ENCODE measurements around the gene B4GALT5. TPM values are rescaled to one million over a fixed set of nuclear protein-coding genes. Genes with fewer than 3 reads are reported as not detected.
"Not testable (repeated sequence)": the region's sequence is repeated elsewhere in the genome, so short reads cannot be mapped to it uniquely, and the experiment has no call there.

Gene B4GALT5
- total RNA-seq, 2 experiments from 2014 or later, result 9.8 to 18.8 TPM

DNA sequence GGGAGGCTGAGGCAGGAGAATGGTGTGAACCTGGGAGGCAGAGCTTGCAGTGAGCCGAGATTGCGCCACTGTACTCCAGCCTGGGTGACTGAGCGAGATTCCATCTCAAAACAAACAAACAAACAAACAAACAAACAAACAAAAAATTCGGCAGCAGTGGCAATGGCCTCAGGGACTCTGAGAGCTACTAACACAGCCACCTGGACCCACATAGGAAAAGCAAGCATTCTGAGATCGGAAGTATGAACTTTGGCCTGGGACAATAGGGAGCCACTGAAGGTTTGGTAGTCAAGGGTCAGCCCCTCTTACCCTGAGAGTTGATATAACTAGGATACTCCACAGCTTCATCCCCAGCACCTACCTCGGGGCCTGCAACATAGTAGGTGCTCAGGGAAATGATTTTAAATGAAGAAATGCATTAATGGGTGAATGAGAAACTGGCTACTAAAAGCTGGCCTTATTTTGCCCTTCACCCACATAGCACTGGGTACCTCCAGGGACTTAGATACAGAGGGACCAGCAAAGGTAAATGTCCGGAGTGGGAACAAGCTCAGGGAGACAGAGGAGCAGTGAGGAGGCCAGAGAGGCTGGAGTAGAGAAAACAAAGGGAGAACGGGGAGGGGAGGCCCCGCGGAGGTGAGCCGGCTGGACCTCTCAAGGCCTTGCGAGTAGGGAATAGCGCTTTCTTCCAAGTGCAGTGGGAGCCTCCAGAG, 99.2 kb downstream of the B4GALT5 start:
- H3K36me3 ChIP-seq (ENCODE audit: insufficient read depth, low read length), result no peaks in the 10 kb centered on the region
- H3K9me3 ChIP-seq (ENCODE audit: low read length), result no peaks in the 10 kb centered on the region
- intact Hi-C loops (cut with micrococcal nuclease; ENCODE audit: unreplicated experiment), result loop anchor here (5.0 kb wide), 1 partner anchor 188 kb away; no protein-coding TSS in a partner anchor
- H3K4me3 ChIP-seq (ENCODE audit: low read depth, low read length, poor library complexity, severe bottlenecking), result no peak overlapping the region
- ChIA-PET POLR2A (no interaction called here), CTCF (ENCODE audit: unreplicated experiment) (interaction anchor here (0.6 to 1.0 kb wide), 2 partner anchors 232 to 289 kb away, joined by 3 to 4 read pairs; no protein-coding TSS in a partner anchor)
- H3K4me1 ChIP-seq (ENCODE audit: insufficient read depth, low read length, poor library complexity, severe bottlenecking), result peaks cover 27% of the 10 kb centered on the region
- no peak for TF ChIP-seq EZH2phosphoT487 (IDR thresholded peaks at IDR 0.05; ENCODE audit: borderline replicate concordance, low read depth, low read length)
- no peak overlapping the region for H2AFZ ChIP-seq (ENCODE audit: low read length)
- H4K20me1 ChIP-seq (ENCODE audit: insufficient read depth, low read length), result no peaks in the 10 kb centered on the region
- H3K4me2 ChIP-seq (ENCODE audit: low read length), result no peak overlapping the region
- no peaks in the 10 kb centered on the region for H3K79me2 ChIP-seq (ENCODE audit: insufficient read depth, low read depth, low read length)
- no peak overlapping the region for H3K27ac ChIP-seq (ENCODE audit: low read depth, low read length, poor library complexity, severe bottlenecking)
- no TSS peak for BruUV-seq (replicated peaks)
- no peaks in the 10 kb centered on the region for H3K9me2 ChIP-seq (ENCODE audit: insufficient read depth, low read length)
- DNase-seq (ENCODE audit: low spot score), result no peak

GRCh38 chr20:49612127-49612738, 101.4 kb downstream of the B4GALT5 start:
- no TSS peak for BruUV-seq (replicated peaks)
- no peaks in the 10 kb centered on the region for H3K79me2 ChIP-seq (ENCODE audit: insufficient read depth, low read depth, low read length)
- H3K4me3 ChIP-seq (ENCODE audit: low read depth, low read length, poor library complexity, severe bottlenecking), result no peak overlapping the region
- intact Hi-C loops (cut with micrococcal nuclease; ENCODE audit: unreplicated experiment), result loop anchor here (5.0 kb wide), 1 partner anchor 190 kb away; no protein-coding TSS in a partner anchor
- no peaks in the 10 kb centered on the region for H3K9me2 ChIP-seq (ENCODE audit: insufficient read depth, low read length)
- ChIA-PET POLR2A (interaction anchor here (0.6 to 1.2 kb wide), 2 partner anchors 17 to 183 kb away, joined by 3 to 5 read pairs; no protein-coding TSS in a partner anchor), CTCF (ENCODE audit: unreplicated experiment) (interaction anchor here (0.9 to 1.4 kb wide), 2 partner anchors 275 to 284 kb away, joined by 3 to 4 read pairs; no protein-coding TSS in a partner anchor)
- no peaks in the 10 kb centered on the region for H3K36me3 ChIP-seq (ENCODE audit: insufficient read depth, low read length)
- no peaks in the 10 kb centered on the region for H4K20me1 ChIP-seq (ENCODE audit: insufficient read depth, low read length)
- H3K4me1 ChIP-seq (ENCODE audit: insufficient read depth, low read length, poor library complexity, severe bottlenecking), result peaks cover 15% of the 10 kb centered on the region
- no peak overlapping the region; the same call in 1 of the 2 replicates for H2AFZ ChIP-seq (ENCODE audit: low read length)
- no peak overlapping the region for H3K4me2 ChIP-seq (ENCODE audit: low read length)
- H3K27ac ChIP-seq (ENCODE audit: low read depth, low read length, poor library complexity, severe bottlenecking), result no peak overlapping the region
- DNase-seq (ENCODE audit: low spot score), result no peak
- no peaks in the 10 kb centered on the region for H3K9me3 ChIP-seq (ENCODE audit: low read length)
- TF ChIP-seq CTCF (conservative IDR thresholded peaks at IDR 0.05; ENCODE audit: low read length) (no peak), EZH2phosphoT487 (IDR thresholded peaks at IDR 0.05; ENCODE audit: borderline replicate concordance, low read depth, low read length) (no peak)

GRCh38 chr20:49611539-49612126, 102.0 kb downstream of the B4GALT5 start:
- BruUV-seq (replicated peaks); H4K20me1 ChIP-seq (ENCODE audit: insufficient read depth, low read length); H3K27ac ChIP-seq (ENCODE audit: low read depth, low read length, poor library complexity, severe bottlenecking); H3K9me2 ChIP-seq (ENCODE audit: insufficient read depth, low read length); H3K79me2 ChIP-seq (ENCODE audit: insufficient read depth, low read depth, low read length); H3K36me3 ChIP-seq (ENCODE audit: insufficient read depth, low read length); DNase-seq (ENCODE audit: low spot score); H3K9me3 ChIP-seq (ENCODE audit: low read length): not testable (repeated sequence)
- H3K4me3 ChIP-seq (ENCODE audit: low read depth, low read length, poor library complexity, severe bottlenecking), result peak overlapping the region; percentile 44
- H3K4me2 ChIP-seq (ENCODE audit: low read length), result peak overlapping the region; percentile 57
- intact Hi-C loops (cut with micrococcal nuclease; ENCODE audit: unreplicated experiment), result loop anchor here (1.0 to 5.0 kb wide), 7 partner anchors 22 to 317 kb away; no protein-coding TSS in a partner anchor
- ChIA-PET POLR2A (interaction anchor here (0.6 to 1.2 kb wide), 4 partner anchors 18 to 234 kb away, joined by 3 to 5 read pairs (median 3); no protein-coding TSS in a partner anchor), CTCF (ENCODE audit: unreplicated experiment) (interaction anchor here (0.9 to 1.4 kb wide), 2 partner anchors 275 to 285 kb away, joined by 3 to 4 read pairs; no protein-coding TSS in a partner anchor)
- H2AFZ ChIP-seq (ENCODE audit: low read length), result peak overlapping the region; percentile 84
- peaks cover 15% of the 10 kb centered on the region for H3K4me1 ChIP-seq (ENCODE audit: insufficient read depth, low read length, poor library complexity, severe bottlenecking)
- TF ChIP-seq CTCF (conservative IDR thresholded peaks at IDR 0.05; ENCODE audit: low read length), result peak; percentile 69
